OCI-LY1 (cell line): Measurements from ENCODE around the gene CEMIP.

Source experiments
- EZH2 ChIP-seq: fragments of 200-600 bp; sonication (generic), shearing (Covaris generic); IDR thresholded peaks from 2 replicates; pipeline ENCODE4 v1.8.0; 2017; ENCODE audit warnings: borderline replicate concordance, mixed run types, mild to moderate bottlenecking, antibody characterized with exemption, low read length, moderate library complexity, mixed read lengths
- TF ChIP-seq, protein P1 (sequence below): fragments of 200-600 bp; sonication (generic), shearing (Covaris generic); IDR thresholded peaks from 2 replicates; pipeline ENCODE4 v1.5.1; 2017; ENCODE audit warnings: mild to moderate bottlenecking, antibody characterized with exemption, low read length, moderate library complexity, mixed read lengths

DNA sequence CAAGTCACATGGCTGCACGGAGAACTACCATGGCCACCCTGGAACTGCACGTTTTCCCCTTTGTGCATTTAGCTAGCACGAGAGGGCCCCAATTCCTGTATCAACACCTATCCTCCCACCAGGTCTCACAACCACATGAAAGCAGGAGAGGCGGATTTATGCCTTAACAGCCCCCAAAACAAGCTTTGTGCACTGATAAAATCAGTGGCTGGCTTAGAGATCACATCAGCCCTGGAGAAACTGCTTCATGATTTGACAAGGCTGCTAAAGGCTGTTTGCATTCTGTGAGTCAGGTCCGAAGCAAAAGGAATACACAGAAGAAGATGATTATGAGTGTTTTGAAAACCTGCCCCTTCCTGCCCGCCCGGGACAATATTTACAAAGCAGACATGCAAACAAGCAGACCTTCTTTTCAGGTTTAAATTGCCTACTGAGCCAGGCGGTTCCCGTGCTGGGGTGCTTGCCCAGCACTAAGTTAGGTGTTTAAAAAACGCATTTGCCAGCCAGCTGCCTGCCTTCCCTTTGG is 25.9 kb downstream of the CEMIP start:
- TF ChIP-seq, protein P1, sequence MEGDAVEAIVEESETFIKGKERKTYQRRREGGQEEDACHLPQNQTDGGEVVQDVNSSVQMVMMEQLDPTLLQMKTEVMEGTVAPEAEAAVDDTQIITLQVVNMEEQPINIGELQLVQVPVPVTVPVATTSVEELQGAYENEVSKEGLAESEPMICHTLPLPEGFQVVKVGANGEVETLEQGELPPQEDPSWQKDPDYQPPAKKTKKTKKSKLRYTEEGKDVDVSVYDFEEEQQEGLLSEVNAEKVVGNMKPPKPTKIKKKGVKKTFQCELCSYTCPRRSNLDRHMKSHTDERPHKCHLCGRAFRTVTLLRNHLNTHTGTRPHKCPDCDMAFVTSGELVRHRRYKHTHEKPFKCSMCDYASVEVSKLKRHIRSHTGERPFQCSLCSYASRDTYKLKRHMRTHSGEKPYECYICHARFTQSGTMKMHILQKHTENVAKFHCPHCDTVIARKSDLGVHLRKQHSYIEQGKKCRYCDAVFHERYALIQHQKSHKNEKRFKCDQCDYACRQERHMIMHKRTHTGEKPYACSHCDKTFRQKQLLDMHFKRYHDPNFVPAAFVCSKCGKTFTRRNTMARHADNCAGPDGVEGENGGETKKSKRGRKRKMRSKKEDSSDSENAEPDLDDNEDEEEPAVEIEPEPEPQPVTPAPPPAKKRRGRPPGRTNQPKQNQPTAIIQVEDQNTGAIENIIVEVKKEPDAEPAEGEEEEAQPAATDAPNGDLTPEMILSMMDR = no peak
- no peak for TF ChIP-seq EZH2
